GM23248 (cell line): ENCODE results near the gene THSD7A. TPM values are rescaled to one million over a fixed set of nuclear protein-coding genes. Genes with fewer than 3 reads are reported as not detected.

Source experiments
- DNase-seq: peaks from one replicate; pipeline ENCODE4 v3.0.0-alpha.2; 2015
- H2AFZ ChIP-seq: fragments of 200-600 bp; sonication (generic); 2 replicates; pipeline ENCODE4 v1.6.1; 2016; ENCODE audit warnings: antibody characterized with exemption
- H3F3A ChIP-seq: fragments of 200-600 bp; sonication (generic); 2 replicates; pipeline ENCODE4 v1.6.1; 2016; ENCODE audit warnings: mild to moderate bottlenecking, antibody characterized with exemption, mixed run types; ENCODE audit not compliant: insufficient read depth
- H3K27ac ChIP-seq: fragments of 200-600 bp; sonication (generic); 2 replicates; pipeline ENCODE4 v1.5.1; 2016; ENCODE audit warnings: mild to moderate bottlenecking
- H3K27me3 ChIP-seq: fragments of 200-600 bp; sonication (generic); replicated peaks from 2 replicates; pipeline ENCODE4 v1.6.1; 2016; ENCODE audit warnings: mild to moderate bottlenecking; ENCODE audit not compliant: insufficient read depth
- H3K36me3 ChIP-seq: fragments of 200-600 bp; sonication (generic); 2 replicates; pipeline ENCODE4 v1.6.1; 2016; ENCODE audit warnings: low read depth, mild to moderate bottlenecking
- H3K4me1 ChIP-seq: fragments of 200-600 bp; sonication (generic); 2 replicates; pipeline ENCODE4 v1.6.1; 2016; ENCODE audit warnings: mild to moderate bottlenecking; ENCODE audit not compliant: insufficient read depth
- H3K4me2 ChIP-seq: fragments of 200-600 bp; sonication (generic); one replicate; pipeline ENCODE4 v1.6.1; 2016; ENCODE audit warnings: mild to moderate bottlenecking; ENCODE audit not compliant: unreplicated experiment
- H3K4me3 ChIP-seq: fragments of 200-600 bp; sonication (generic); 2 replicates; pipeline ENCODE4 v1.5.1; 2016; ENCODE audit warnings: mild to moderate bottlenecking
- H3K79me2 ChIP-seq: fragments of 200-600 bp; sonication (generic); 2 replicates; pipeline ENCODE4 v1.6.1; 2016; ENCODE audit warnings: mild to moderate bottlenecking; ENCODE audit not compliant: insufficient read depth
- H3K9ac ChIP-seq: fragments of 200-600 bp; sonication (generic); 2 replicates; pipeline ENCODE4 v1.6.1; 2016; ENCODE audit warnings: mild to moderate bottlenecking
- H3K9me2 ChIP-seq: fragments of 200-600 bp; sonication (generic); 2 replicates; pipeline ENCODE4 v1.6.1; 2016; ENCODE audit warnings: mixed run types, mild to moderate bottlenecking, moderate library complexity; ENCODE audit not compliant: insufficient read depth
- H3K9me3 ChIP-seq: fragments of 200-600 bp; sonication (generic); one replicate; pipeline ENCODE4 v1.6.1; 2017; ENCODE audit warnings: low read depth
- H4K20me1 ChIP-seq: fragments of 200-600 bp; sonication (generic); 2 replicates; pipeline ENCODE4 v1.6.0; 2016; ENCODE audit not compliant: insufficient read depth
- EZH2 ChIP-seq: fragments of 200-600 bp; sonication (generic); IDR thresholded peaks from 2 replicates; pipeline ENCODE4 v1.6.1; 2018; ENCODE audit warnings: antibody characterized with exemption, mild to moderate bottlenecking; ENCODE audit not compliant: insufficient read depth, poor library complexity, severe bottlenecking
- EZH2phosphoT487 ChIP-seq: fragments of 200-600 bp; sonication (generic); IDR thresholded peaks from 2 replicates; pipeline ENCODE4 v1.6.1; 2018; ENCODE audit warnings: antibody characterized with exemption, moderate library complexity, mild to moderate bottlenecking, low read depth; ENCODE audit not compliant: insufficient read depth
- WGBS, 2 experiments: methylation state at CpG; one replicate each; pipeline ENCODE4 v1.1.6; 2015 to 2017; ENCODE audit warnings: low lambda C conversion rate in 2 of 2, low coverage in 1 of 2; ENCODE audit errors: missing lambda C conversion rate in 2 of 2; 5-methylcytosine and 5-hydroxymethylcytosine counted together
- in situ Hi-C: fragments of 300-500 bp; cut with MboI; formaldehyde crosslinking; loops from 2 replicates; pipeline ENCODE4 v1.15.0; 2020
- polyA plus RNA-seq: library from polyadenylated mRNA; unstranded; fragments of >200 nt; fragmentation: Nextera tagmentation; extraction: Ambion mirVana; gene quantifications from 2 replicates; pipeline ENCODE4 v1.2.1, GENCODE V29; 2016
- total RNA-seq: library from RNA; depleted of rRNA; stranded (reverse); fragments of >200 nt; shearing (Covaris generic); gene quantifications from 2 replicates; pipeline ENCODE4 v1.2.3, GENCODE V29; 2014

The THSD7A gene
- total and polyA plus RNA-seq, 2 experiments from 2014 or later = not detected

DNA sequence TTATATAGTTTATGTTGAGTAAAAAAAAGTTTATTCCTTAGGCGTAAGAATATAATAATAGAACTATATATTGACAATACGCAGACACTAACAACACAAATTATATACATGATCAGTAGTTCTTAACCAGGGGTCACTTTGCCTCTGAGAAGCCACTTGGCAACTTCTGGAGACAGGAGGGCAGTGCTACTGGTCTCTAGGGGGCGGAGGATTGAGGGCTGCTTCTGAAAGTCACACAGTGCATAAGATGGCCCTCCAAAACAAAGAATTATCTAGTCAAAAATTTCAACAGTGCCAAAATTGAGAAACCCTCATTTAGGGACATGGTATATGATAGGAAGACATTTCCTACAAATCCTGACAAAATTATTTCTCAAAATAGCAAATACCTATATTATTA is 77.1 kb downstream of the THSD7A start:
- Histone ChIP-seq H3K9ac (no peak overlapping the region), H2AFZ (no peak overlapping the region), H4K20me1 (no peaks in the 10 kb centered on the region), H3K79me2 (no peaks in the 10 kb centered on the region), H3K27ac (no peak overlapping the region), H3K36me3 (no peaks in the 10 kb centered on the region), H3K9me3 (no peaks in the 10 kb centered on the region), H3K4me2 (no peak overlapping the region), H3K9me2 (no peaks in the 10 kb centered on the region), H3K27me3 (no peaks in the 10 kb centered on the region), H3K4me3 (no peak overlapping the region), H3F3A (no peaks in the 10 kb centered on the region), H3K4me1 (no peaks in the 10 kb centered on the region)
- 82 to 83% methylated on average over 3 of the region's 3 CpGs for WGBS, 2 experiments
- TF ChIP-seq EZH2 = no peak
- TF ChIP-seq EZH2phosphoT487 = no peak
- DNase-seq = no peak
- in situ Hi-C loops = no loop called here

DNA sequence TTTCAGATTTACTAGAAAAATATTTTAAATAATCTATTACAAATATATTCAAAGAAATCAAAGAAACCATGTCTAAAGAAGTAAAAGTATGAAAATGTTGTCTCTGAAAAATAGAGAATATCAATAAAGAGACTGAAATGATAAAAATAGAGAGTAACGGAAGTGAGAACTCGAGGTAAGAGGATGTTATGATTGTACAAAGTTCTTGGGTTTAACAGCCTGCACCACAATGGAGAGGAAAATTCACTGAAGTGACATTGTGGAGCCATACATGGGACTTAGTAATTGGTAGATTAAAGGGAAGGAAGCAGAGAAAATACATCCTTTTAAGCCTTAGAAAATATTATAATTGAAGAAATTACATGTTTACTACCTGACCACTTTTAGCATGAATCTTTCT is 77.9 kb downstream of the THSD7A start:
- DNase-seq = no peak
- H2AFZ ChIP-seq = no peak overlapping the region
- 70 to 81% methylated on average over 2 of the region's 2 CpGs for WGBS, 2 experiments
- no peaks in the 10 kb centered on the region for H3K9me3 ChIP-seq
- no peak for TF ChIP-seq EZH2phosphoT487
- no peak for TF ChIP-seq EZH2
- no peaks in the 10 kb centered on the region for H3K79me2 ChIP-seq
- in situ Hi-C loops = no loop called here
- no peaks in the 10 kb centered on the region for H3F3A ChIP-seq
- no peaks in the 10 kb centered on the region for H3K4me1 ChIP-seq
- H3K36me3 ChIP-seq = no peaks in the 10 kb centered on the region
- H3K9ac ChIP-seq = no peak overlapping the region
- H3K4me3 ChIP-seq = no peak overlapping the region
- no peak overlapping the region for H3K27ac ChIP-seq
- H4K20me1 ChIP-seq = no peaks in the 10 kb centered on the region
- no peak overlapping the region for H3K4me2 ChIP-seq
- no peaks in the 10 kb centered on the region for H3K27me3 ChIP-seq
- no peaks in the 10 kb centered on the region for H3K9me2 ChIP-seq

DNA sequence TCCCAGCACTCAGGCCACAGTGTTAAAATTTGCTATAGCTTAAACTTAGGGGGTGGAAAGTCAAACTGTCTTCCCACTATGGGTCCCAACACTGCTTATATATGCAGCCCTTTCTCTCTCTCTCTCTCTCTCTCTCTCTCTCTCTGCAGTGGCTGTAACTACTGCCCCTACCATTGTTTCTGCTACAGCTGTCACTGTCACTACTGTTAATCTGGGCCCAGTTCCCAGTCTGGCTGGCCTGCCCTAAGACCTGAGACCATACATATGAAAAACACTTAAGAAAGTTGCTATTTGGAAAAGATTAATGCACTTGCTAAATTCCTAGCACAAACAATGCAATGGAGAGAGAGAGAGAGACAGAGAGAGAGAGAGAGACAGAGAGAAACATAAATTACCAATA is 78.6 kb downstream of the THSD7A start:
- Histone ChIP-seq H3K4me1 (no peaks in the 10 kb centered on the region), H3K9ac (no peak overlapping the region), H3F3A (no peaks in the 10 kb centered on the region), H3K4me3 (no peak overlapping the region), H3K27me3 (no peaks in the 10 kb centered on the region), H3K27ac (no peak overlapping the region), H3K4me2 (no peak overlapping the region), H3K9me3 (no peaks in the 10 kb centered on the region), H3K36me3 (no peaks in the 10 kb centered on the region), H3K9me2 (no peaks in the 10 kb centered on the region), H4K20me1 (no peaks in the 10 kb centered on the region), H2AFZ (no peak overlapping the region), H3K79me2 (no peaks in the 10 kb centered on the region)
- in situ Hi-C loops = no loop called here
- no peak for DNase-seq
- TF ChIP-seq EZH2 = no peak
- no peak for TF ChIP-seq EZH2phosphoT487

DNA sequence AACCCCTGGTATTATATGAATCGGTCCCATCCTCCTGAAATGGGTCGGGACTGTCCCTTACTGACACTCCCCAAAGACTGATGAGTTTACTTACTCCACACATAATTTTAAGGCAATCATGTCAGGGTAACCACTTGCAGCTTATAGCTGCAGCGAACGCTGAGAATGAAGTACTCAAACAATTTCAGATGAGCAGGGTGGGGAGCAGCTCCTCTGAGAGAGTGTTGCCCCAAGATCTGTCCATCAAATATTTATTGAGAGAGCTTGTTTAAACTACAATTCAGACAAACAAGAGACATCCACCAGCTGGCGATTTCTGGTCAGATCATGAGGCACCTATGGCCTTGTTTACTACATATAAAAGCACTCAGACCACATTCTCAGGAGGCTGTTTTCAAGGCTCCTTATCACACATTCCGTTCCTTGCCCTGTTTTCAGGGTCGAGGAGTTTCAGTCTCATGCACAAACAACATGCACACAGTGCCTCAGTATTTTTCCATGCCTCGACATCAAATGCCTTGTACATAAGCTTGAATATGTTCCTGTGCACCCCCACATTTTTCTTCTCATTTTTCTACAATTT is 80.1 kb downstream of the THSD7A start:
- Histone ChIP-seq H3K4me2 (no peak overlapping the region), H3K4me3 (no peak overlapping the region), H3K9me3 (no peaks in the 10 kb centered on the region), H3K27ac (no peak overlapping the region), H2AFZ (no peak overlapping the region), H4K20me1 (no peaks in the 10 kb centered on the region), H3K79me2 (no peaks in the 10 kb centered on the region), H3K9me2 (no peaks in the 10 kb centered on the region), H3F3A (no peaks in the 10 kb centered on the region), H3K36me3 (no peaks in the 10 kb centered on the region), H3K27me3 (no peaks in the 10 kb centered on the region), H3K9ac (no peak overlapping the region), H3K4me1 (no peaks in the 10 kb centered on the region)
- no peak for DNase-seq
- in situ Hi-C loops = no loop called here
- no peak for TF ChIP-seq EZH2phosphoT487
- 78 to 79% methylated on average over 8 of the region's 8 CpGs for WGBS, 2 experiments

DNA sequence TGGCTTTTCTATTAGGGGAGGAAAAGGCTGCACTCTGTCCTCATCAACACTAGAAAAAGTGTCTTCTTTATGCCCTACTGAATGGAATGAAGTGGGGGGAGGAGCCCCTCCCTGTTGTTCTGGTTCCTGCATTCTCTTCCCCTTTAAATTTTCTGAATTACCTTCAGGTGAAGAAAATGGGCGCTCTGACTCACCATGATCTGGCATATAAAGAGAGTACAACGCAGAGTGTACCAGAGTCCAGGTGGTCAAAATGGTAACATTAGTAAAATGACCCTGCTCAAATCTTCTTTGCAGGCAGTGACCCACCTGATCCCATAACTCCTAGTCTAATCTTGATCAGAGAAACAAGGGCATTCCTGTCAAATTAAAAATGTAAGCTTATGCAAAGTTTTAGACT is 80.7 kb downstream of the THSD7A start:
- no peaks in the 10 kb centered on the region for H4K20me1 ChIP-seq
- no peaks in the 10 kb centered on the region for H3F3A ChIP-seq
- WGBS, 2 experiments = 75 to 81% methylated on average over 2 of the region's 2 CpGs
- H3K4me3 ChIP-seq = no peak overlapping the region
- no peak overlapping the region for H3K27ac ChIP-seq
- H3K9me3 ChIP-seq = no peaks in the 10 kb centered on the region
- H3K36me3 ChIP-seq = no peaks in the 10 kb centered on the region
- no peaks in the 10 kb centered on the region for H3K4me1 ChIP-seq
- DNase-seq = no peak
- H3K9me2 ChIP-seq = no peaks in the 10 kb centered on the region
- no peaks in the 10 kb centered on the region for H3K79me2 ChIP-seq
- no peak overlapping the region for H3K4me2 ChIP-seq
- H3K9ac ChIP-seq = no peak overlapping the region
- H2AFZ ChIP-seq = no peak overlapping the region
- TF ChIP-seq EZH2 (no peak), EZH2phosphoT487 (no peak)
- H3K27me3 ChIP-seq = no peaks in the 10 kb centered on the region
- in situ Hi-C loops = no loop called here
